NCI-H526 (cell line): ENCODE data around the gene ST3GAL5.

Experiments used
- DNase-seq, 2 experiments: peaks; one replicate each; lab custom pipeline; 2025; lab: John Stamatoyannopoulos, UW

The ST3GAL5 gene

DNA sequence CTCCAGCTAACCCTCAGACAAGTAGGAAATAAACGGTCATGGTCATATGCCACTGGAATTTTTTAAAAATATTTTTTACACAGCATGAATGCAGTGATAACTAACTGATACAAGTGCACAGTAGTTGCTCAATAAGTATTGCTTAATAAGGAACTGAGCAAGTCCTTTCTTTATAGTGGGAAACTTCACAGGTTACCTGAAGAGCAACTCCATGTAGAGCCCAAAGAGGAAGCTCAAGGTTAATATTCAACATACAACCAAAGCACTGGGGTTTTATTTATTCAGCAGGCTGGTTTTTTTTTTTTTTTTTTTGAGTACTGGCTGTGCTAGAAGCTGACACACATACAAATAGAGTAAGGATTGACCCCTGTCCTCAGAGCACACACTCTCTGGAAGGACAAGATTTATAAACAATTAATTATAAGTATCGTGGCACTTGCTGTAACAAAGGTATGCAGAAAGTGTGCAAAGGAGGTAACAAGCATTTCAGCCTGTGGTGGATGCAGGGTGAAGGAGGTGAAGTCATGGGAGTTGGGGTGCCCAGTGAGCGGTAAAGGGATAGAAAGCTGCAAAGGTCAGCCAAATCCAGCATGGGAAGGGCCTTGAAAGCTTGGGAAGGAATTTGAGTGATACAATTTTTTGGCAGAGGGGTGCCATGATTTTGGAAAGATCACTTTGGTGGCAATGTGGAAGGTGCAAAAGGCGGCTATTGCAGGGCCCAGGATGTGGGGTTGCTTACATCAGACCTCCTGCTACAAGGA lies 82.3 kb downstream of the ST3GAL5 start:
- DNase-seq: no peak

- DNase-seq: no peak
Measured at GRCh38 chr2:85804583-85804982, 84.2 kb downstream of the ST3GAL5 start.

DNA sequence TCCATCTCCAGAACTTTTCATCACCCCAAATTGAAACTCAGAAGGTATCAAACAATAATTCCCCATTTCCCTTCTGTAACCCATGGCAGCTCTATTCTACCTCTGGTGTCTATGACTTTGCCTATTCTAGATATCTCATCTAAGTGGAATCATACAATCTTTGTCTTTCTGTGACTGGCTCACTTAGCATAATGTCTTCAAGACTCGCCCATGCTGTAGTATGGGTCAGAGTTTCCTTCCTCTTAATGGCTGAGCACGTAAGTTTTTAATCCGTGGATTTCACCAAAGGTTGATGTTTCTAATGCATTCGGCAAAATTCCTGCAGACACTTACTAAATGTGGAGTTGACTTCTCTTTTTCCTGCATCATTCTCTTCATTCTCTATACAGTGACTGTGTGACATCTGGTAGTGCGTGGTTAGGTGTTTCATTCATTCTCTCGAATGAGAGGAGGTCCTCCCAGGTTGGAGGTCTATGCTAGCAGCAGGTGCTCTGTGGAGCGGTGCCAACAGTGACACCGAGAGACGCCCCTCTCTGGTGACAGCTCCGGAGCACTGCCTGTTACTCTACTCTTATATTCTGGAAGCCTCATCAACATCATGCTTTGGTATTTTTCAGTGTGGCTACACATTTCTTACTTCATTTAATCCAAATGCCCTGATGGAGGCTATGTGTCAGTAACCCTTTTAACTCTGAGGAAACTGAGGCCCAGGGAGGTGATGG lies 84.9 kb downstream of the ST3GAL5 start:
- no peak for DNase-seq

GRCh38 chr2:85802354-85803103 lies 86.3 kb downstream of the ST3GAL5 start:
- DNase-seq: no peak

DNA sequence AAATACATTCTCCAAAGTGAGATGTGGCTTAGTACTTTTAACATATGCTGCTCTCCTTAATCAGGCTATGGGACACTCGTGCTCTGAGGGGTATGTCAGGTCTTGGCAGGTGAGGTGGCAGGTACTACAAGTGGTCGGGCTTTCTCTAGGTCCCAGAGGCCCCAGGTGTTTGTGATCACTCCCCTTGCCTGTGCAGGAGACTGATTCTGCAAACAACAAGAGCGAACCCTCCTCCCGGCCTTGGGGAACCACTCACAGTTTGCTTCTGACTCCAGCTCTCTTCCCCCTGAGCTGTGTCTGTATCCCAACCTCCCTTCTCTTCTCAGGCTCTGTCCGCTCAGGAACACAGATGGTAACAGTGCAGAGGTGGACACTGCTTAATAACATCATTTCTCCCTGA lies 86.9 kb downstream of the ST3GAL5 start:
- no peak for DNase-seq

- DNase-seq: no peak
Measured at GRCh38 chr2:85800586-85800985, 88.2 kb downstream of the ST3GAL5 start.

DNA sequence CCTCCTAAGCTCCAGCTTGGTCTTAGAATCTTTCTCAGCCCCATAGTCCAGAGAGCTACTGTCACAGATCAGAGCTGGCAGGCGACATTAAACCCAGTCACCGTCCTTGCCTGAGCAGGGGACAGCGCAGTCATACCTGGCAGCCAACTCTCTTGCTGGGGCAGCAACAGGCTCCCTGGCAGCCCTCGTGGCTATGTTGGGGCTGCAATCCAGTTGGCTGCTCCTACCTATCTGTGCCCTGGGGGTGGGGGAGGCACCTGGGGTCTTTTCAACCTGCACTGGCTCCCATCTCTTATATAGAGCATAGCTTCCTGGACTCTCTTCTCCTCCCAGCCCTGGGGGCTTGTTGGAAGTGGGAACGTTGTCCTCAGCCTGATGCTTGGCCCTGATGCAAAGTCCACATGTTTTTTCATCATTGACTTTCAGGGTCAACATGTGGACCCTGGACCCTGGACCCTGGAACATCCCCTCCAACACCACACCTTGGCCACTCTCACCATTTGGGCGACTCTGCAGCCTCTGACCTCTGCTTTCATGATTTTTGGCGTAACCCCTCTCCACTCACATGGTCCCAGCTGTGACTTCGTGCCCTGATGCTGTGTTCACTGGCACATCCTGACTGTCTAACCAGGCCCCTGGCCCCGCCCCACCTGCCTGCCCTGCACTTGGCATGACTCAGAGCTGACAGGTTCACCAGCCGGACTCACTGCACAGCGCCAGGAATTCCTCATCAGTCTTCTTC lies 89.4 kb downstream of the ST3GAL5 start:
- no peak for DNase-seq

DNA sequence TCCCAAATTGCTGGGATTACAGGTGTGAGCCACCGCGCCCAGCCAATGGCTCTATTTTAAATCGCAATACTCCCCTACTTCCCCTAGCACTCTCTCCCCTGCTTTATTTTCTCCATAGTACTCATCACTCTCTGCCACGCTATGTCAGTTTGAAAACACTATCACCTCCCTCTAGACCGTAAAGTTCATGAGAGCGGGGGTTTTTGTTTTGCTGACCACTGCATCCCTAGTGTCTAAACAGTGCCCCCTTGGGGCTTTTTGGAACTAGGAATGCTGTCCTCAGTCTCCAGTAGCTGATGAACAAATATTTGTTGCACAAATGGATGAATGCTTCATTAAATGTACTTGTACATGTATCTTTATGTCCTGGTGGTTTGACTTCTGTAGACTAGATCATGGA lies 90.9 kb downstream of the ST3GAL5 start:
- peak in 1 of 2 experiments; percentile 22 for DNase-seq

- DNase-seq: no peak
Measured at GRCh38 chr2:85797263-85797660, 91.5 kb downstream of the ST3GAL5 start.

GRCh38 chr2:85796341-85797262 lies 92.2 kb downstream of the ST3GAL5 start:
- DNase-seq: no peak

DNA sequence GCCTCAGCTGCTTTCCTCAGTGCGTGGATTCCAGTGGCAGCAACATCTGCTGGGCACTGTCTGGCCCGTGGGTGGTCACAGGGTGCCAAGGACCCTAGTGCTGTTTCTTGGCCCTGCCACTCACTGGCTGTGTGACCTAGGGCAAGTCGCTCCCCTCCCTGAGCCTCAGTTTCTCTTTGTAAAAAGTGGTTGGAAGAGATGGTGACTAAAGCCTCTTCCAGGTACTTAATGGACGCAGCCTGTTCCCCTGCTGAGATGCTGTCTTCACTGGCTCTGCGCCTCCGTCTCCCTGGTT lies 92.8 kb downstream of the ST3GAL5 start:
- no peak for DNase-seq

DNA sequence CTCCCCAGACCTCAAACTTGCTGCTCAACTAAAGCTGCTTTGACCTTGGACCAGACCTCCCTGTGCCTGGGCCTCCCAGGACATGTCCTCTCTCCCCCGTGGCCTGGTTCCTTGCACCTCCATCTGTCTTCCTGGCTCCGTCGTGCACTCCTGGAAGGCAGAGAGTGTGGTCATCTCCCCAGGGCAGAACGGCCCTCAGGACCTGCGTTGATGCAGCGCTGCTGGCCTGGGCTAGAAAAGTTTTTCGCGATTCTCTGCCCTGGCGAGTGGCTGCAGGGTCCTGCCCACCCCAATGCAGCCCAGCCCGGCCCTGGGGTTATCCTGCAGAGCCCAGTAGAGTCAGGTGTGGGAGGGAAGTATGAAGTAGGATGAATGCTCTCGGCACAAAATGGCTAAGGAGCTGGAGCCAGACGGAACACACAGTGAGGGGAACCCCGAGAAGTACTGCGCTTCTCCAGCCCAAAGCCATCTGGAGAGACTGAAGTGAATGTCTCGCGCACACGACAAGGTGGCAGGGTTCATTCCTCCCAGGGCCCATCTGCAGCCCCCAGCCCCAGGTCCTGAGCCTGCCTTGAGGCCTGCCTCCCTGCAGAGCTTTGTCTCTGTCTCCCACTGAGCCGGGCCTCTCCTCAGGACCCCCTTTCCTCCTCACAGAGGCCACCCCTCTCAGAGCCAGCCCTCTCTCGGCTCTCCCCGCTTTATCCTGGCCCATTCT lies 93.3 kb downstream of the ST3GAL5 start:
- DNase-seq: no peak

- DNase-seq: no peak
Measured at GRCh38 chr2:85794491-85795121, 94.2 kb downstream of the ST3GAL5 start.

- no peak for DNase-seq
Measured at GRCh38 chr2:85794038-85794441, 94.8 kb downstream of the ST3GAL5 start.

DNA sequence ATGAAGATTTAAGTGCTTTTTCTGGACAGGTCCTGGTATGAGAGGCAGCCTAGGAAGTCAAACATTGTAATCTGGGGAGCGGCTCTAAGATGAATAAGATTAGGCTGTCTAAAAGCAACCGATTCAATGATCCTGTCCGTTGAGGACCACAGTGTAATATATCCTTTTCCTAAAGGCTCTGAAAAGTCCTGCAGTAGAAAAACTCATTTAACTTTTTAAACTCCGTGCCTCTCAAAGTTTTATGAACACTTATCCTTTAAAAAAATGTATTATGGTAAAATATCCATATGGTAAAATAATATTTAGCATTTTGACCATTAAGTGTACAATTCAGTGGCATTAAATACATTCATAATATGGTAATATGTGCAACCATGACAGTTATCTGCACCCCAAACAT lies 95.2 kb downstream of the ST3GAL5 start:
- no peak for DNase-seq

GRCh38 chr2:85792783-85793441 lies 95.9 kb downstream of the ST3GAL5 start:
- DNase-seq: no peak

GRCh38 chr2:85791704-85792565 lies 96.9 kb downstream of the ST3GAL5 start:
- no peak for DNase-seq

- DNase-seq: no peak
Measured at GRCh38 chr2:85790499-85791188, 98.1 kb downstream of the ST3GAL5 start.
